ENCODE measurements around the gene SNAP91. TPM values are rescaled to one million over a fixed set of nuclear protein-coding genes. Genes with fewer than 3 reads are reported as not detected.

Gene SNAP91
- total RNA-seq, 1 experiment from 2014 or later, result 1.3 TPM

DNA sequence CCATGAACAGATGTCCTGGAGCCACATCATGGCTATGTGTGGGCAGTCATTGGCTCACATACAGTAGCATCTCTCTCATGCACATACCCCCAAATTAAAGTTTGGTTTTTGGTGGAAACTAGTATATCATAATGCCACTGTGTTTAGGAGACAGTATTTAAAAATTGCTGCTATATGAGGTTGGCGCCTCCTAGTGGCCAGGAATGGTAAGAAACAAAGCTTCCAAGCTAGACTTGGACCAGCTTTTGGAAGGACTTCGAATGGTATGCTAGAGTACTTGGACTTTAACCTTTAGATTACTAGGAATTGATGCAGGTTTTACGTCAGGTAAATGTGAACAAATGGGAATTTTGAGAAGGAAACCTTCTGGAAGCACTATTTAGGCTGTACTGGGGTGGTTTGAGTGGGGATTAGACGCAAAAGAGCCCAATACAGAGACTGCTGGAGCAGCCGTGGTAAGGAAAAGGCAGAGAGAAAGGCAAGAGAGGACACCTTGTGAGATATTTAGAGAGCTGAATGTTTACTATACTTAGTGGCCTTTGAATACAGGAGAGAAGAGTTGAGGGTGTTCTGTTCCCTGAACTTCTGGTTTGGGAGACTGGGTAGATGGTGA, 172.8 kb downstream of the SNAP91 start:
- Histone ChIP-seq H2BK5ac (ENCODE audit: insufficient read length, low read length) (no peak overlapping the region), H3K56ac (ENCODE audit: insufficient read length, low read depth, low read length) (no peak overlapping the region), H2BK15ac (ENCODE audit: low read depth, low read length) (no peak overlapping the region), H2AK5ac (ENCODE audit: insufficient read length, low read length) (no peak overlapping the region), H3K9ac (ENCODE audit: extremely low read depth, insufficient read length, low read length) (no peak overlapping the region), H2AFZ (ENCODE audit: low read length) (no peak overlapping the region), H3T11ph (ENCODE audit: low read length) (no peak overlapping the region), H3K4me1 (ENCODE audit: insufficient read depth, low read length) (no peaks in the 10 kb centered on the region), H3K79me1 (ENCODE audit: insufficient read depth, low read depth, low read length, poor library complexity, severe bottlenecking) (no peaks in the 10 kb centered on the region), H3K23me2 (ENCODE audit: insufficient read length, low read depth, low read length, poor library complexity, severe bottlenecking) (no peaks in the 10 kb centered on the region), H3K9me3 (ENCODE audit: control insufficient read depth, low read depth, low read length) (no peaks in the 10 kb centered on the region), H3K4ac (ENCODE audit: low read depth, low read length) (no peak overlapping the region), H4K20me1 (ENCODE audit: control insufficient read depth, insufficient read depth, insufficient read length) (no peaks in the 10 kb centered on the region), H3K23ac (ENCODE audit: insufficient read length, low read depth, low read length) (no peak overlapping the region), H3K27ac (ENCODE audit: insufficient read length, low read depth, low read length) (no peak overlapping the region), H3K27me3 (ENCODE audit: insufficient read depth, low read length) (no peaks in the 10 kb centered on the region), H3K14ac (ENCODE audit: insufficient read depth, low read length) (no peak overlapping the region), H2BK12ac (ENCODE audit: insufficient read length, low read depth, low read length) (no peak overlapping the region), H3K18ac (ENCODE audit: insufficient read length, low read depth, low read length) (no peak overlapping the region), H3K4me2 (ENCODE audit: insufficient read depth, insufficient read length, low read length) (no peak overlapping the region), H4K5ac (ENCODE audit: insufficient read length, low read depth, low read length) (no peak overlapping the region), H4K91ac (ENCODE audit: insufficient read length, low read depth, low read length) (no peak overlapping the region), H3K79me2 (ENCODE audit: insufficient read depth, low read length) (no peaks in the 10 kb centered on the region), H2BK120ac (ENCODE audit: low read depth, low read length, poor library complexity, severe bottlenecking) (no peak overlapping the region), H2BK20ac (ENCODE audit: low read depth, low read length, poor library complexity, severe bottlenecking) (no peak overlapping the region), H4K8ac (replicated peaks; ENCODE audit: insufficient read length, low read depth, low read length) (no peak overlapping the region)
- Mint-ChIP-seq H3K27ac (no peak overlapping the region), H3K9me3 (peaks cover 3% of the 10 kb centered on the region in 2 experiments; a peak in 3 of 5 replicates), H3K36me3 (ENCODE audit: insufficient read depth in 1 of 3, low read depth in 3 of 3) (peaks cover 0 to 1% (median 0%) of the 10 kb centered on the region in 3 experiments; a peak in 1 of 7 replicates), H3K4me1 (no peaks in the 10 kb centered on the region), H3K4me3 (no peak overlapping the region), H3K27me3 (ENCODE audit: low read depth) (peaks cover 5% of the 10 kb centered on the region)
- WGBS (ENCODE audit: extremely low coverage, insufficient read length, low lambda C conversion rate), result no CpG with 5 or more reads among the region's 5 CpGs
- peak; percentile 60 for DNase-seq
- TF ChIP-seq, protein P1, sequence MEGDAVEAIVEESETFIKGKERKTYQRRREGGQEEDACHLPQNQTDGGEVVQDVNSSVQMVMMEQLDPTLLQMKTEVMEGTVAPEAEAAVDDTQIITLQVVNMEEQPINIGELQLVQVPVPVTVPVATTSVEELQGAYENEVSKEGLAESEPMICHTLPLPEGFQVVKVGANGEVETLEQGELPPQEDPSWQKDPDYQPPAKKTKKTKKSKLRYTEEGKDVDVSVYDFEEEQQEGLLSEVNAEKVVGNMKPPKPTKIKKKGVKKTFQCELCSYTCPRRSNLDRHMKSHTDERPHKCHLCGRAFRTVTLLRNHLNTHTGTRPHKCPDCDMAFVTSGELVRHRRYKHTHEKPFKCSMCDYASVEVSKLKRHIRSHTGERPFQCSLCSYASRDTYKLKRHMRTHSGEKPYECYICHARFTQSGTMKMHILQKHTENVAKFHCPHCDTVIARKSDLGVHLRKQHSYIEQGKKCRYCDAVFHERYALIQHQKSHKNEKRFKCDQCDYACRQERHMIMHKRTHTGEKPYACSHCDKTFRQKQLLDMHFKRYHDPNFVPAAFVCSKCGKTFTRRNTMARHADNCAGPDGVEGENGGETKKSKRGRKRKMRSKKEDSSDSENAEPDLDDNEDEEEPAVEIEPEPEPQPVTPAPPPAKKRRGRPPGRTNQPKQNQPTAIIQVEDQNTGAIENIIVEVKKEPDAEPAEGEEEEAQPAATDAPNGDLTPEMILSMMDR (conservative IDR thresholded peaks at IDR 0.05), result peak; percentile 92
